Left cardiac atrium (tissue), 2 donors: ENCODE data around the gene NOP9. TPM values are rescaled to one million over a fixed set of nuclear protein-coding genes. Genes with fewer than 3 reads are reported as not detected.

Experiments used
- total RNA-seq, 2 donors: library from RNA; stranded (reverse); fragmentation: NEBNext Ultra II Directional; extraction: Animal tissue kit (Norgen Biotek cat#: 25700); gene quantifications; one replicate each; pipeline ENCODE4 v1.2.1, GENCODE V29; 2021
- donor health status: DM: no; HTN: yes; CAD: no; lungs with severe emphysema.
- donor health status: DM: yes; HTN: yes; CAD: no.

NOP9 gene
- total RNA-seq, 2 donors from 2014 or later = 17.5 to 21.7 TPM

Other genes starting within 250 kb of the NOP9 start
- gene CARMIL3, start 247.8 kb upstream of the NOP9 start, total RNA-seq = under 1 TPM; 0.08 to 0.62 TPM
- not detected for gene CPNE6, start 228.3 kb upstream of the NOP9 start, total RNA-seq
- 10 to 100 TPM; 11.5 to 13.0 TPM for gene PCK2, start 205.5 kb upstream of the NOP9 start, total RNA-seq
- 10 to 100 TPM; 59.6 to 60.2 TPM for gene DCAF11, start 185.1 kb upstream of the NOP9 start, total RNA-seq
- gene NRL, start 184.9 kb upstream of the NOP9 start, total RNA-seq = 1 to 10 TPM; 1.6 to 1.8 TPM
- 100 to 1,000 TPM; 103 to 131 TPM for gene FITM1, start 169.2 kb upstream of the NOP9 start, total RNA-seq
- gene PSME1, start 163.7 kb upstream of the NOP9 start, total RNA-seq = 100 to 1,000 TPM in 1 of 2 donors, 10 to 100 TPM in 1; 91.6 to 103 TPM
- gene EMC9, start 158.3 kb upstream of the NOP9 start, total RNA-seq = 10 to 100 TPM; 14.3 to 22.0 TPM
- 10 to 100 TPM; 65.5 to 84.2 TPM for gene PSME2, start 153.2 kb upstream of the NOP9 start, total RNA-seq
- gene RNF31, start 152.4 kb upstream of the NOP9 start, total RNA-seq = 10 to 100 TPM; 31.6 to 41.7 TPM
- 10 to 100 TPM; 44.7 to 84.6 TPM for gene IRF9, start 138.6 kb upstream of the NOP9 start, total RNA-seq
- gene REC8, start 127.8 kb upstream of the NOP9 start, total RNA-seq = 1 to 10 TPM; 8.4 to 8.9 TPM
- 10 to 100 TPM; 11.8 to 30.2 TPM for gene IPO4, start 111.0 kb upstream of the NOP9 start, total RNA-seq
- gene TM9SF1, start 104.4 kb upstream of the NOP9 start, total RNA-seq = 10 to 100 TPM; 30.7 to 34.0 TPM
- gene TSSK4, start 94.2 kb upstream of the NOP9 start, total RNA-seq = under 1 TPM in 1 of 2 donors, not detected in 1; 0.21 TPM
- 10 to 100 TPM; 34.7 to 38.4 TPM for gene CHMP4A, start 86.4 kb upstream of the NOP9 start, total RNA-seq
- 10 to 100 TPM; 14.5 to 18.2 TPM for gene MDP1, start 83.8 kb upstream of the NOP9 start, total RNA-seq
- gene NEDD8, start 67.5 kb upstream of the NOP9 start, total RNA-seq = 100 to 1,000 TPM; 162 to 186 TPM
- 10 to 100 TPM; 24.1 to 34.1 TPM for gene GMPR2, start 66.9 kb upstream of the NOP9 start, total RNA-seq
- 10 to 100 TPM; 45.3 to 49.2 TPM for gene TINF2, start 57.2 kb upstream of the NOP9 start, total RNA-seq
- 1 to 10 TPM; 5.5 to 6.4 TPM for gene TGM1, start 36.7 kb upstream of the NOP9 start, total RNA-seq
- 10 to 100 TPM; 16.1 to 18.6 TPM for gene RABGGTA, start 28.3 kb upstream of the NOP9 start, total RNA-seq
- gene DHRS1, start 70 bp upstream of the NOP9 start, total RNA-seq = 1 to 10 TPM; 7.9 to 8.4 TPM
- gene CIDEB, start 8.1 kb downstream of the NOP9 start, total RNA-seq = 1 to 10 TPM; 6.4 to 6.9 TPM
- gene LTB4R2, start 10.3 kb downstream of the NOP9 start, total RNA-seq = 1 to 10 TPM; 1.6 to 2.8 TPM
- 1 to 10 TPM; 2.8 to 3.2 TPM for gene LTB4R, start 11.7 kb downstream of the NOP9 start, total RNA-seq
- 10 to 100 TPM; 19.2 to 43.9 TPM for gene ADCY4, start 35.2 kb downstream of the NOP9 start, total RNA-seq
- gene RIPK3, start 40.1 kb downstream of the NOP9 start, total RNA-seq = 1 to 10 TPM; 6.5 to 6.7 TPM
- 10 to 100 TPM; 23.9 to 30.9 TPM for gene NFATC4, start 68.3 kb downstream of the NOP9 start, total RNA-seq
- gene NYNRIN, start 99.2 kb downstream of the NOP9 start, total RNA-seq = 10 to 100 TPM in 1 of 2 donors, 1 to 10 TPM in 1; 6.5 to 12.0 TPM
- 1 to 10 TPM; 2.2 to 2.5 TPM for gene CBLN3, start 129.8 kb downstream of the NOP9 start, total RNA-seq
- gene KHNYN, start 130.1 kb downstream of the NOP9 start, total RNA-seq = 10 to 100 TPM; 24.8 to 27.1 TPM
- gene SDR39U1, start 142.9 kb downstream of the NOP9 start, total RNA-seq = 10 to 100 TPM; 72.0 to 78.8 TPM
- gene CMA1, start 208.4 kb downstream of the NOP9 start, total RNA-seq = 1 to 10 TPM in 1 of 2 donors, under 1 TPM in 1; 0.42 to 5.2 TPM